HEK293 (cell line): ENCODE data around the gene ACER3.

ENCODE experiments used
- BCL11A ChIP-seq: fragments of 450-650 bp; formaldehyde crosslinking; IDR thresholded peaks from 2 replicates; pipeline ENCODE4 v1.5.1; 2016; ENCODE audit warnings: low read depth, missing biosample characterization, missing genetic modification characterization
- IKZF3 ChIP-seq: fragments of 450-650 bp; IDR thresholded peaks from 2 replicates; pipeline ENCODE4 v1.5.0; 2018; ENCODE audit warnings: missing biosample characterization, mild to moderate bottlenecking, missing genetic modification characterization, moderate library complexity
- YY1 ChIP-seq: fragments of 450-650 bp; formaldehyde crosslinking; IDR thresholded peaks from 2 replicates; pipeline ENCODE4 v1.5.1; 2018; ENCODE audit warnings: missing biosample characterization, missing genetic modification characterization
- ZNF211 ChIP-seq: fragments of 450-650 bp; formaldehyde crosslinking; IDR thresholded peaks from 2 replicates; pipeline ENCODE4 v1.5.1; 2016; ENCODE audit warnings: low read depth, missing biosample characterization, missing genetic modification characterization
- ZNF24 ChIP-seq: fragments of 450-650 bp; formaldehyde crosslinking; IDR thresholded peaks from 2 replicates; pipeline ENCODE4 v1.5.1; 2016; ENCODE audit warnings: missing biosample characterization, missing genetic modification characterization
- ZNF341 ChIP-seq: fragments of 450-650 bp; formaldehyde crosslinking; IDR thresholded peaks from 2 replicates; pipeline ENCODE4; 2016; ENCODE audit warnings: low read depth, missing biosample characterization, missing genetic modification characterization
- ZNF560 ChIP-seq: fragments of 450-650 bp; formaldehyde crosslinking; IDR thresholded peaks from 2 replicates; pipeline ENCODE4 v1.5.1; 2017; ENCODE audit warnings: missing biosample characterization, missing genetic modification characterization, borderline replicate concordance
- ZNF561 ChIP-seq: fragments of 450-650 bp; IDR thresholded peaks from 2 replicates; pipeline ENCODE4 v1.5.1; 2018; ENCODE audit warnings: missing biosample characterization, missing genetic modification characterization, borderline replicate concordance
- ZNF658 ChIP-seq: fragments of 450-650 bp; formaldehyde crosslinking; IDR thresholded peaks from 2 replicates; pipeline ENCODE4; 2016; ENCODE audit warnings: missing biosample characterization, missing genetic modification characterization
- TF ChIP-seq, protein P1 (sequence below): fragments of 450-650 bp; formaldehyde crosslinking; IDR thresholded peaks from 2 replicates; pipeline ENCODE4 v1.5.1; 2016; ENCODE audit warnings: missing biosample characterization, missing genetic modification characterization
- TF ChIP-seq, protein P2 (sequence below): fragments of 450-650 bp; IDR thresholded peaks from 2 replicates; pipeline ENCODE4 v1.5.1; 2018; ENCODE audit warnings: missing biosample characterization, mild to moderate bottlenecking, missing genetic modification characterization
- TF ChIP-seq, protein P3 (sequence below): fragments of 450-650 bp; IDR thresholded peaks from 2 replicates; pipeline ENCODE4 v1.5.1; 2018; ENCODE audit warnings: missing biosample characterization, missing genetic modification characterization
- TF ChIP-seq, protein P4 (sequence below): fragments of 450-650 bp; formaldehyde crosslinking; IDR thresholded peaks from 2 replicates; pipeline ENCODE4 v1.5.1; 2016; ENCODE audit warnings: missing biosample characterization, missing genetic modification characterization

DNA sequence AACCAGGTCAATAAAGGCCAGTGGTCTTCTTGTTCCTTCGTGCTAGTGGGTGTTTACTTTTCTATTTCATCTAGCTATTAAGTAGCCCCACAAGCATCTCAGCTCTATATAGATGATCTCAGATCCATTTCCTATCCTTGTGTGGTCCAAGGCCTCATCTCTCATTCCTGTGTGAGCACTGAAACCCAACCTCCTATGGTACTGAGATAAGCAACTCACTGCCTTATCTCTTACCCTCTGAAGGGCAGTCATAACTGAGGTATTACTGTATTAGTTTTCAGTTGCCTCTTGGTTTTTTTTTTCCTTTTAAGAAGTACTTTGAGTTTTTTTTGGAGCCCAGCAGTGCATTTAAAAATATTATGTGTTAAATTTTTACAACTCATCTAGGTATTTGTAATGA, 28.3 kb downstream of the ACER3 start:
- TF ChIP-seq IKZF3 (tag by site-specific recombination) = no peak
- TF ChIP-seq, protein P1, sequence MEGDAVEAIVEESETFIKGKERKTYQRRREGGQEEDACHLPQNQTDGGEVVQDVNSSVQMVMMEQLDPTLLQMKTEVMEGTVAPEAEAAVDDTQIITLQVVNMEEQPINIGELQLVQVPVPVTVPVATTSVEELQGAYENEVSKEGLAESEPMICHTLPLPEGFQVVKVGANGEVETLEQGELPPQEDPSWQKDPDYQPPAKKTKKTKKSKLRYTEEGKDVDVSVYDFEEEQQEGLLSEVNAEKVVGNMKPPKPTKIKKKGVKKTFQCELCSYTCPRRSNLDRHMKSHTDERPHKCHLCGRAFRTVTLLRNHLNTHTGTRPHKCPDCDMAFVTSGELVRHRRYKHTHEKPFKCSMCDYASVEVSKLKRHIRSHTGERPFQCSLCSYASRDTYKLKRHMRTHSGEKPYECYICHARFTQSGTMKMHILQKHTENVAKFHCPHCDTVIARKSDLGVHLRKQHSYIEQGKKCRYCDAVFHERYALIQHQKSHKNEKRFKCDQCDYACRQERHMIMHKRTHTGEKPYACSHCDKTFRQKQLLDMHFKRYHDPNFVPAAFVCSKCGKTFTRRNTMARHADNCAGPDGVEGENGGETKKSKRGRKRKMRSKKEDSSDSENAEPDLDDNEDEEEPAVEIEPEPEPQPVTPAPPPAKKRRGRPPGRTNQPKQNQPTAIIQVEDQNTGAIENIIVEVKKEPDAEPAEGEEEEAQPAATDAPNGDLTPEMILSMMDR (tag by site-specific recombination) = no peak
- no peak for TF ChIP-seq ZNF658 (tag by site-specific recombination)
- no peak for TF ChIP-seq ZNF24 (tag by site-specific recombination)
- TF ChIP-seq, protein P2, sequence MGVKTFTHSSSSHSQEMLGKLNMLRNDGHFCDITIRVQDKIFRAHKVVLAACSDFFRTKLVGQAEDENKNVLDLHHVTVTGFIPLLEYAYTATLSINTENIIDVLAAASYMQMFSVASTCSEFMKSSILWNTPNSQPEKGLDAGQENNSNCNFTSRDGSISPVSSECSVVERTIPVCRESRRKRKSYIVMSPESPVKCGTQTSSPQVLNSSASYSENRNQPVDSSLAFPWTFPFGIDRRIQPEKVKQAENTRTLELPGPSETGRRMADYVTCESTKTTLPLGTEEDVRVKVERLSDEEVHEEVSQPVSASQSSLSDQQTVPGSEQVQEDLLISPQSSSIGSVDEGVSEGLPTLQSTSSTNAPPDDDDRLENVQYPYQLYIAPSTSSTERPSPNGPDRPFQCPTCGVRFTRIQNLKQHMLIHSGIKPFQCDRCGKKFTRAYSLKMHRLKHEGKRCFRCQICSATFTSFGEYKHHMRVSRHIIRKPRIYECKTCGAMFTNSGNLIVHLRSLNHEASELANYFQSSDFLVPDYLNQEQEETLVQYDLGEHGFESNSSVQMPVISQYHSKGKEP = no peak
- TF ChIP-seq, protein P3, sequence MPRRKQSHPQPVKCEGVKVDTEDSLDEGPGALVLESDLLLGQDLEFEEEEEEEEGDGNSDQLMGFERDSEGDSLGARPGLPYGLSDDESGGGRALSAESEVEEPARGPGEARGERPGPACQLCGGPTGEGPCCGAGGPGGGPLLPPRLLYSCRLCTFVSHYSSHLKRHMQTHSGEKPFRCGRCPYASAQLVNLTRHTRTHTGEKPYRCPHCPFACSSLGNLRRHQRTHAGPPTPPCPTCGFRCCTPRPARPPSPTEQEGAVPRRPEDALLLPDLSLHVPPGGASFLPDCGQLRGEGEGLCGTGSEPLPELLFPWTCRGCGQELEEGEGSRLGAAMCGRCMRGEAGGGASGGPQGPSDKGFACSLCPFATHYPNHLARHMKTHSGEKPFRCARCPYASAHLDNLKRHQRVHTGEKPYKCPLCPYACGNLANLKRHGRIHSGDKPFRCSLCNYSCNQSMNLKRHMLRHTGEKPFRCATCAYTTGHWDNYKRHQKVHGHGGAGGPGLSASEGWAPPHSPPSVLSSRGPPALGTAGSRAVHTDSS (tag by site-specific recombination) = no peak
- TF ChIP-seq YY1 (tag by site-specific recombination) = no peak
- TF ChIP-seq ZNF341 (tag by site-specific recombination) = no peak
- no peak for TF ChIP-seq ZNF211
- TF ChIP-seq ZNF561 (tag by site-specific recombination) = no peak
- TF ChIP-seq, protein P4, sequence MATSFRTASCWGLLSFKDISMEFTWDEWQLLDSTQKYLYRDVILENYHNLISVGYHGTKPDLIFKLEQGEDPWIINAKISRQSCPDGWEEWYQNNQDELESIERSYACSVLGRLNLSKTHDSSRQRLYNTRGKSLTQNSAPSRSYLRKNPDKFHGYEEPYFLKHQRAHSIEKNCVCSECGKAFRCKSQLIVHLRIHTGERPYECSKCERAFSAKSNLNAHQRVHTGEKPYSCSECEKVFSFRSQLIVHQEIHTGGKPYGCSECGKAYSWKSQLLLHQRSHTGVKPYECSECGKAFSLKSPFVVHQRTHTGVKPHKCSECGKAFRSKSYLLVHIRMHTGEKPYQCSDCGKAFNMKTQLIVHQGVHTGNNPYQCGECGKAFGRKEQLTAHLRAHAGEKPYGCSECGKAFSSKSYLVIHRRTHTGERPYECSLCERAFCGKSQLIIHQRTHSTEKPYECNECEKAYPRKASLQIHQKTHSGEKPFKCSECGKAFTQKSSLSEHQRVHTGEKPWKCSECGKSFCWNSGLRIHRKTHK (tag by site-specific recombination) = no peak
- TF ChIP-seq BCL11A (tag by site-specific recombination) = no peak
- TF ChIP-seq ZNF560 (tag by site-specific recombination) = no peak
